Muscle of arm (tissue), 12 donors: ENCODE measurements around the gene CFTR. TPM values are rescaled to one million over a fixed set of nuclear protein-coding genes. Genes with fewer than 3 reads are reported as not detected.

Experiments
- DNase-seq: peaks from one replicate; pipeline ENCODE4 v3.0.0-alpha.2; 2013
- polyA plus RNA-seq, 12 donors: library from polyadenylated mRNA; unstranded; fragments of 120-200 nt; gene quantifications; one replicate each; pipeline ENCODE4 v1.2.1, GENCODE V29; 2013; ENCODE audit not compliant: insufficient read length in 12 of 12

The CFTR gene
- polyA plus RNA-seq, 12 donors, result 0.14 to 8.5 (median 0.49) TPM; not detected in 1

DNA sequence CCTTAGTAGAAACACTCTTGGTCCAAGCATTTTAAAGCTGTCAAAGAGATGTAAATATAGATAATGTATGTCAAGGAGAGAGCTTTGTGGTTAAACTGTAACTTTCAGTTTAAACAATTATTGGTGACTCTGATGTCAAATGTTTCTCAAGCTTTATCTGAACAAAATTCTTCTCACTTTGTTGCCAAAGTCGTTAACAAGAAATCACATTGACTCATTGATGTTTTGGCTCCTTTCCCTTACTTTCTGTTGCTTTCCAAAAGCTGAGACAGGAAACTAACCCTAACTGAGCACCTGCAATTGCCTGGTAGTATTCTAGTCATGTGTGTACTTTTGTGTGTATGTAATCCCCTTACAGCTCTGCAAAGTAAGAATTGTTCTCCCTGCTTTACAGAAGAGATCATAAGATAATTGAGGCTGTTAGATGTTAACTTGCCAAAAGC, 108.5 kb downstream of the CFTR start:
- DNase-seq, result no peak

DNA sequence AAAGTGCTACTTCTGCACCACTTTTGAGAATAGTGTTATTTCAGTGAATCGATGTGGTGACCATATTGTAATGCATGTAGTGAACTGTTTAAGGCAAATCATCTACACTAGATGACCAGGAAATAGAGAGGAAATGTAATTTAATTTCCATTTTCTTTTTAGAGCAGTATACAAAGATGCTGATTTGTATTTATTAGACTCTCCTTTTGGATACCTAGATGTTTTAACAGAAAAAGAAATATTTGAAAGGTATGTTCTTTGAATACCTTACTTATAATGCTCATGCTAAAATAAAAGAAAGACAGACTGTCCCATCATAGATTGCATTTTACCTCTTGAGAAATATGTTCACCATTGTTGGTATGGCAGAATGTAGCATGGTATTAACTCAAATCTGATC, 110.4 kb downstream of the CFTR start:
- DNase-seq, result no peak

GRCh38 chr7:117592011-117592635, 112.3 kb downstream of the CFTR start:
- DNase-seq, result no peak

- DNase-seq, result no peak
Measured at GRCh38 chr7:117596134-117596533, 116.3 kb downstream of the CFTR start.

- DNase-seq, result no peak
Measured at GRCh38 chr7:117597755-117598154, 117.9 kb downstream of the CFTR start.

DNA sequence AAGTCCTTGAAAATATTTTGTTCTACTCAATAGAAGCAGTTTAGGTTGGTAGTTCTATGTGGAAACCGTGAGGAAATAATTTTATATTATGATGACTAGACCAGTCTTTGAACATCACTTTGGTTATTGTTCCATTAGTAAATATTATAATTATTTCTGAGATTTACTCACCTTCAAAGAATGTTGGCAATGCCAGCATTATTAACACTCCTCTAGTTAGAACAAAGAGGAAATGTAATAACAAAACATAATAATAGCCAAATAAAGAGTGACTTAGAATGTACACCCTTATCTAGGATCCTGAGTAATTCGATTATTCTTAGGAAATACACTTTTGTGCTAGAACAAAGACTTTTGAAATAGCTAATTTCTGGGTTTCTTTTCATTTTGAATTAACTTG, 121.1 kb downstream of the CFTR start:
- DNase-seq, result no peak

DNA sequence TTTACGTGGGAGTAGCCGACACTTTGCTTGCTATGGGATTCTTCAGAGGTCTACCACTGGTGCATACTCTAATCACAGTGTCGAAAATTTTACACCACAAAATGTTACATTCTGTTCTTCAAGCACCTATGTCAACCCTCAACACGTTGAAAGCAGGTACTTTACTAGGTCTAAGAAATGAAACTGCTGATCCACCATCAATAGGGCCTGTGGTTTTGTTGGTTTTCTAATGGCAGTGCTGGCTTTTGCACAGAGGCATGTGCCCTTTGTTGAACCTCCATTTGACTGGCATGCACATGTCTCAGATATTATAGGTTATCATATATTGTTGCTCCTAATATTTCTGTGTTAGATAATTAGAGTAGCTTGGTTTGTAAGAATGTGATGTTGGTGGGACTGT, 123.8 kb downstream of the CFTR start:
- no peak for DNase-seq

GRCh38 chr7:117605712-117606111, 125.9 kb downstream of the CFTR start:
- DNase-seq, result no peak

- DNase-seq, result no peak
Measured at GRCh38 chr7:117606132-117606531, 126.3 kb downstream of the CFTR start.

- DNase-seq, result no peak
Measured at GRCh38 chr7:117610396-117610795, 130.6 kb downstream of the CFTR start.

- DNase-seq, result no peak
Measured at GRCh38 chr7:117612637-117613036, 132.8 kb downstream of the CFTR start.

DNA sequence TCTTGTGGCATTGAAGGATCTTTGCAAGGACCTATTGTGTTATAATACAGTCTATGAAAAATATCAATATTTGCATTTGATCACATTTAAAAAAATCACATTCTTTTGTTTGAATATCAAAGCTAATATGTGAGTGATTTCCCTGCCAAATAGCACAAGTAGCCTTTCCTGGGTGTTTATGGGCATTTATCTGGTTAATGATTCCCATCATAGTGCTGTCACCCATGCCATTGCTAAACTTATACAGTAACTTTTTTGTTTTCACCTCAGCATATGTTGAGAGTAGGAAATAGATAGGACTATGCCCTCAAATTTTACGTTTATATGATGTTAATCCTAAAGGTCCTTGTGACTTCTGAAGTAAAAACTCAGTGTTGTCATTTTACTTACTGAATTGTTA, 136.9 kb downstream of the CFTR start:
- DNase-seq, result no peak

- no peak for DNase-seq
Measured at GRCh38 chr7:117619681-117620080, 139.9 kb downstream of the CFTR start.

- DNase-seq, result no peak
Measured at GRCh38 chr7:117621075-117621618, 141.3 kb downstream of the CFTR start.

- no peak for DNase-seq
Measured at GRCh38 chr7:117623606-117624005, 143.8 kb downstream of the CFTR start.

DNA sequence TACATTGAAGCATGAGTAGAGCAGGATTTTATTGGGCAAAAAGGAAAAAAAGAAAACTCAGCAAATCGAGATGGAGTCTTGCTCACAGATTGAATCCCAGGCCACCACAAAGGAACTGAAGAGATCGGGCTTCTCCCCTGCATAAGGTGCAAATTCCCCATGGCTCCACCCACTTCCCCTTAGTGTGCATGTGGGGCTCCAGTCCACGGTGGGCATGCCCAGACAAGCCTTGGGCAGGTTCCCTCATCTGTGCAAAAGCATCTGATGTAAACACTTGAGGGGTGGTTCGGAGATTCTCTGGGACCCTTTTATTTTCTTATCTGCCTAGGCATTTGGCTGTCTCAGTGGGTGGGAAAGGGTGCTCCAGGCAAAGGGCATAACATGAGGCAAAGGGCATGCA, 150.7 kb downstream of the CFTR start:
- DNase-seq, result no peak

- no peak for DNase-seq
Measured at GRCh38 chr7:117630907-117631564, 151.2 kb downstream of the CFTR start.

- DNase-seq, result no peak
Measured at GRCh38 chr7:117631652-117632051, 151.8 kb downstream of the CFTR start.

DNA sequence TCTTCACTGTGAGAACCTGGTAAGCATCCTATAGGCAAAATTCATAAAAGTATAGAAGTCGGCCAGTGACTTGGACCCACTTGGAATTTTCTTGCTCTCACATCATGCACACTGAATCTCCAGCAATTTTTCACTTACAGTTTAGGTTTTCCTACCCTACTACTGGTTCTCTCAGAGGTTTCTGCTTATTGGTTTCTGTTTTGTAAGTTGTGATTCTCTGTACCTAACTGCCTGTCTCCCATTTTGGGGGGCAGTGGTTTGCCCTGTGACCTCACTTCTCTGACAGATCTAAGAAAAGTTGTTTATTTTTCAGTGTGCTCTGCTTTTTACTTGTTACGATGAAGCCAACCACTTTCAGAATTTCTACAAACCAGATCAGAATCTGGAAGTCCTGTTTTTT, 158.1 kb downstream of the CFTR start:
- DNase-seq, result no peak

- DNase-seq, result no peak
Measured at GRCh38 chr7:117639966-117640365, 160.1 kb downstream of the CFTR start.

- DNase-seq, result no peak
Measured at GRCh38 chr7:117640465-117640864, 160.6 kb downstream of the CFTR start.

DNA sequence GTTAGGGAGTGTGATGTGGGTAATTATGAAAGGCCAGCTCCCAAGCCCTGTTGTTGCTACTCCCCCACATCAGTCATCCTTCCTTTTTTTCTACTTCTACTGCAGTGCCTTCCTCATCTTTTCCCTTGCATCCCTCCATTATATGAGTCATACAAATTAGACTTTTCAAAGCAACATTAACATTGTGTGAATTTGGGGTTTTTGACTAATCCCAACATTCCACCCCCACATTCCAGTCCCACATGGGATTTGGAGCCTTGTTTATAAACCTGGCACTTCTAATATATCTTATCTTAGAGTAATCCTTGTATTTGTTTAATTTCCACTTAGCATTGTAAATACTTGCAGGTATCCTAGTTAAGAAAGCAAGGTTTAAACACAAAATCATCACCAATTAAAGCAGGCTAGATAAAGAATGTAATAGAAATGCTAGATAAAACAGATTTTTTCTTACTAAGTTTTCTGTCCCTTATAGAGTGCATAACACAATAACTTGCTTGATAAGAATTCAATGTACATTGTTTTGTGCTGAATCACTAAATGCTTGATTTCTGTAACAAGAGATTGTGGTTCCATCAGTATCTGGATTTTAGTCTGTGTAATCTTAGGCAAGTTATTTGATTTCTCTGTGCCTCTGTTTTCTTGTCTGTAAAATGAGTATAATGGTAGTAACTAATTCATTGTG, 165.8 kb downstream of the CFTR start:
- no peak for DNase-seq
